Measurements from ENCODE around the gene L3MBTL4. TPM values are rescaled to one million over a fixed set of nuclear protein-coding genes. Genes with fewer than 3 reads are reported as not detected.

L3MBTL4 gene
- total and polyA plus RNA-seq, 2 experiments from 2014 or later: 4.1 to 14.1 TPM

- 96% methylated on average over 4 of the region's 4 CpGs for WGBS (ENCODE audit: low lambda C conversion rate, missing lambda C conversion rate)
- Histone ChIP-seq H3K36me3 (replicated peaks; ENCODE audit: insufficient read depth, low read depth) (no peaks in the 10 kb centered on the region), H3K27me3 (no peaks in the 10 kb centered on the region), H3K9me2 (replicated peaks; ENCODE audit: insufficient read depth) (no peaks in the 10 kb centered on the region), H3K4me3 (no peak overlapping the region), H4K20me1 (ENCODE audit: insufficient read depth, poor library complexity, severe bottlenecking) (no peaks in the 10 kb centered on the region), H3K9me3 (ENCODE audit: low read depth) (no peaks in the 10 kb centered on the region), H2AFZ (no peak overlapping the region), H3K27ac (no peak overlapping the region), H3K4me2 (no peak overlapping the region), H3K4me1 (ENCODE audit: insufficient read depth) (no peaks in the 10 kb centered on the region), H3K79me2 (no peaks in the 10 kb centered on the region)
- TF ChIP-seq EZH2phosphoT487 (IDR thresholded peaks at IDR 0.05; ENCODE audit: low read depth, severe bottlenecking, unreplicated experiment) (no peak), EZH2 (IDR thresholded peaks at IDR 0.05; ENCODE audit: borderline replicate concordance) (no peak)
- DNase-seq (ENCODE audit: low spot score): no peak
These were observed 463.1 kb downstream of the L3MBTL4 start for GRCh38 chr18:5951515-5952091.

DNA sequence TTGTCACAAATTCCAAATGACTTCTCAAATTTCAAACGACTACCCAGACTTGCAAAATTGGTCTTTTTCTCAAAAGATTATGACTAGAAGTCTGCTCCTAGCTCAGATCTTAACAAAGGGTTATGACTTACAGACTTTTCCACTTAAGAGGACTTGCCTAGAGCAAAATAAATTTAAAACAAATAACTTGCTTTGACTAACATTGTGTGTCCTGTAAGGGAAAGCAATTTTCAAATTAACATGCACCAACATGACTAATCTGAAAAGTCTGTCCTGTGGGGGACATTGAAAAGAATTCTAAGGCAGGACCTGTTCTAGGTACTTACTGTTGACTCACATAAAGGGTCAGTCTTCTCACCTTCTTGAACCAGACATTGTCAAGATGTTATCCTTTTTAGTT lies 465.9 kb downstream of the L3MBTL4 start:
- no peak for DNase-seq (ENCODE audit: low spot score)
- no peaks in the 10 kb centered on the region for H3K36me3 ChIP-seq (replicated peaks; ENCODE audit: insufficient read depth, low read depth)
- no peaks in the 10 kb centered on the region for H4K20me1 ChIP-seq (ENCODE audit: insufficient read depth, poor library complexity, severe bottlenecking)
- TF ChIP-seq EZH2 (IDR thresholded peaks at IDR 0.05; ENCODE audit: borderline replicate concordance) (no peak), EZH2phosphoT487 (IDR thresholded peaks at IDR 0.05; ENCODE audit: low read depth, severe bottlenecking, unreplicated experiment) (no peak), CTCF (IDR thresholded peaks at IDR 0.05; ENCODE audit: poor library complexity) (no peak)
- H3K9me2 ChIP-seq (replicated peaks; ENCODE audit: insufficient read depth): no peaks in the 10 kb centered on the region
- H3K27me3 ChIP-seq: no peaks in the 10 kb centered on the region
- no peak overlapping the region for H3K27ac ChIP-seq
- no peak overlapping the region for H2AFZ ChIP-seq
- WGBS (ENCODE audit: low lambda C conversion rate, missing lambda C conversion rate): 6% methylated on average over 1 of the region's 1 CpG
- H3K4me2 ChIP-seq: no peak overlapping the region
- H3K79me2 ChIP-seq: no peaks in the 10 kb centered on the region
- no peak overlapping the region for H3K4me3 ChIP-seq
- no peaks in the 10 kb centered on the region for H3K4me1 ChIP-seq (ENCODE audit: insufficient read depth)
- no peaks in the 10 kb centered on the region for H3K9me3 ChIP-seq (ENCODE audit: low read depth)

GRCh38 chr18:5948237-5948636 lies 466.5 kb downstream of the L3MBTL4 start:
- H3K27ac ChIP-seq: no peak overlapping the region
- H3K27me3 ChIP-seq: no peaks in the 10 kb centered on the region
- no peak overlapping the region for H3K4me2 ChIP-seq
- H3K9me2 ChIP-seq (replicated peaks; ENCODE audit: insufficient read depth): no peaks in the 10 kb centered on the region
- no peak overlapping the region for H2AFZ ChIP-seq
- H3K4me3 ChIP-seq: no peak overlapping the region
- H3K79me2 ChIP-seq: no peaks in the 10 kb centered on the region
- TF ChIP-seq EZH2phosphoT487 (IDR thresholded peaks at IDR 0.05; ENCODE audit: low read depth, severe bottlenecking, unreplicated experiment): no peak
- TF ChIP-seq CTCF (IDR thresholded peaks at IDR 0.05; ENCODE audit: poor library complexity): no peak
- no peak for TF ChIP-seq EZH2 (IDR thresholded peaks at IDR 0.05; ENCODE audit: borderline replicate concordance)
- H3K9me3 ChIP-seq (ENCODE audit: low read depth): no peaks in the 10 kb centered on the region
- no peak for DNase-seq (ENCODE audit: low spot score)
- WGBS (ENCODE audit: low lambda C conversion rate, missing lambda C conversion rate): 70% methylated on average over 2 of the region's 2 CpGs
- H3K36me3 ChIP-seq (replicated peaks; ENCODE audit: insufficient read depth, low read depth): no peaks in the 10 kb centered on the region
- H3K4me1 ChIP-seq (ENCODE audit: insufficient read depth): no peaks in the 10 kb centered on the region
- no peaks in the 10 kb centered on the region for H4K20me1 ChIP-seq (ENCODE audit: insufficient read depth, poor library complexity, severe bottlenecking)

GRCh38 chr18:5944448-5944847 lies 470.3 kb downstream of the L3MBTL4 start:
- H3K9me3 ChIP-seq (ENCODE audit: low read depth): no peaks in the 10 kb centered on the region
- no peaks in the 10 kb centered on the region for H4K20me1 ChIP-seq (ENCODE audit: insufficient read depth, poor library complexity, severe bottlenecking)
- H3K9me2 ChIP-seq (replicated peaks; ENCODE audit: insufficient read depth): no peaks in the 10 kb centered on the region
- DNase-seq (ENCODE audit: low spot score): no peak
- H3K27ac ChIP-seq: no peak overlapping the region
- no peaks in the 10 kb centered on the region for H3K79me2 ChIP-seq
- TF ChIP-seq CTCF (IDR thresholded peaks at IDR 0.05; ENCODE audit: poor library complexity): no peak
- no peak for TF ChIP-seq EZH2phosphoT487 (IDR thresholded peaks at IDR 0.05; ENCODE audit: low read depth, severe bottlenecking, unreplicated experiment)
- no peak for TF ChIP-seq EZH2 (IDR thresholded peaks at IDR 0.05; ENCODE audit: borderline replicate concordance)
- no peak overlapping the region for H3K4me2 ChIP-seq
- no peaks in the 10 kb centered on the region for H3K4me1 ChIP-seq (ENCODE audit: insufficient read depth)
- no peaks in the 10 kb centered on the region for H3K36me3 ChIP-seq (replicated peaks; ENCODE audit: insufficient read depth, low read depth)
- WGBS (ENCODE audit: low lambda C conversion rate, missing lambda C conversion rate): 74% methylated on average over 3 of the region's 3 CpGs
- H2AFZ ChIP-seq: no peak overlapping the region
- H3K4me3 ChIP-seq: no peak overlapping the region
- H3K27me3 ChIP-seq: no peaks in the 10 kb centered on the region

Measured in hepatocyte (in vitro differentiated cells).